ENCODE data around the gene PIP4K2A.

Gene PIP4K2A

DNA sequence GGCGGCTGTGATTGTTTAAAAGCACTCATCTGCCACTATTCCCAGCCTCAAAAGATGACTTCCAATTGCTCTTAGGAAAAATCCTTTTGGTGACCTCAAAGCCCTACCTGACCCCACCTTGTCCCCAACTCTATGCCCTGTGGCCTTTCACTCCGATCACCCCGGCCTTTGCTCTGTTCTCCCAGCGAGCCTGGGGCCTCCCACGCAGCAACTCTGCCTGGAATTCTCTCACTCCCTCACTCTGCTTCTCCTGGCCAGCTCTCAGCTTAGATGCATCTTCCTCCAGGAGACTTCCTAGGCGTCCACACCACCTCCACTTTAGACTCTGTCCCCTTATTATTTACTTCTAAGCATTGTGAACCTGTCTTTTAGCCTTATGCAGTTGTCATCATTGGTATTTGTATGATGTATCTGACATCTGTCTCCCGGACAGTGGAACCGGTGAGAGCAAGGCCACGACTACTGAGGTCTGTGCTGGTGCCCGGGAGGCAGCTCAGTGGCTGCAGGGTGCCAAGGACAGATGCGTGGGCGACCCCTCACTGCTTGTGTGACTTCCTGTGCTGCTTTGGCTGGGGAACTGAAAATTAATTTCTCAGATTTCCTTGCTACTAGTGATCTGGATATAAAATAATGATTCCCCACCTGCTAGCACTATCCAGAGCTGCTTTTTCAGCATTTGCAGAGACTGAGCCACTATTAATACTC, 63.0 kb downstream of the PIP4K2A start:
- H3K4me3 ChIP-seq (ENCODE audit: low read depth, low read length): no peak overlapping the region
- no peak overlapping the region for H3K9ac ChIP-seq (ENCODE audit: low read length)
- H3K36me3 ChIP-seq (ENCODE audit: control insufficient read depth, insufficient read depth, low read length): no peaks in the 10 kb centered on the region
- H3K27ac ChIP-seq (ENCODE audit: low read depth, low read length): no peak overlapping the region
- no peaks in the 10 kb centered on the region for H3K27me3 ChIP-seq (ENCODE audit: control insufficient read depth, insufficient read depth, low read length)
- no peaks in the 10 kb centered on the region for H3K9me3 ChIP-seq (ENCODE audit: control insufficient read depth, insufficient read depth, low read depth, low read length)
- peaks cover 50% of the 10 kb centered on the region for H3K4me1 ChIP-seq (ENCODE audit: control insufficient read depth, insufficient read depth, low read length)

DNA sequence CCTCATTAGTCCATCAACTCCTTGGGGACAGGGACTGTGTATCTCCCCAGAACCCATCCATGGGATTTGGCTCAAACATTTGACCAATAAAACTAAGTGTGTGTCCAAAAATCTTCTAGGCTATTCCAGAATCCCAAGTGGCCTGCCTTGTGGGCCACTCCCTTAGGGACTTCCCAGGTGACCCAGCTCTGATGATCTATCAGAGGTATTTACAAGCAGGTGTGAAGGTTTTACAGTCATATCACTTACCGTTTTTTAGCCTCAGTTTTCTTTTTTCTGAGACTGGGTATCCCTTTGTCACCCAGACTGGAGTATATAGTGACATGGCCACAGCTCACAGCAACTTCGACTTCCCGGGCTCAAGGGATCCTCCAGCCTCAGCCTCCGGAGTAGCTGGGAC, 64.4 kb downstream of the PIP4K2A start:
- H3K36me3 ChIP-seq (ENCODE audit: control insufficient read depth, insufficient read depth, low read length): no peaks in the 10 kb centered on the region
- H3K9ac ChIP-seq (ENCODE audit: low read length): no peak overlapping the region
- no peak overlapping the region for H3K4me3 ChIP-seq (ENCODE audit: low read depth, low read length)
- peaks cover 45% of the 10 kb centered on the region for H3K4me1 ChIP-seq (ENCODE audit: control insufficient read depth, insufficient read depth, low read length)
- no peaks in the 10 kb centered on the region for H3K9me3 ChIP-seq (ENCODE audit: control insufficient read depth, insufficient read depth, low read depth, low read length)
- H3K27me3 ChIP-seq (ENCODE audit: control insufficient read depth, insufficient read depth, low read length): no peaks in the 10 kb centered on the region
- no peak overlapping the region for H3K27ac ChIP-seq (ENCODE audit: low read depth, low read length)

DNA sequence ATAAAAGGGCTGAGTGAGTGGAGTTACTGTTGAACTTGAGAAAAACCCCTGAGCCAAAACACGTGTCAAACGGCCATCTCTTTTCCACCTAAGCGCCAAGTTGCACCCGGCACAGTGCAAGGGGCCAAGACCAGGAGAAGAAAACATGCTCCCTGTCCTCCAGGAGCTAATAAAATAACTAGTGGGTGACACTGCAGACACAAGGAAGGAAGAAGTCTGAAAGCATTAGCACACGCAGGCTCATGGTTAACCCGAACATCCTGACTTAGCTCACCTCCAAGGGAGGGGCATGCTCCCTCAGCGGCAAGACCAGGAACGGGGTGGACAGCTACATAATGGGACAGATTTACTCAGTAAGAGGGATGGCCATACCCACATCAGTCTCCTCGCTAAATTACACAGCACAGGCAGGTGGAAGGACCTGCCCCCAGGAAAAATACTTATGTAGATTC, 65.0 kb downstream of the PIP4K2A start:
- H3K4me1 ChIP-seq (ENCODE audit: control insufficient read depth, insufficient read depth, low read length): peaks cover 41% of the 10 kb centered on the region
- H3K27ac ChIP-seq (ENCODE audit: low read depth, low read length): no peak overlapping the region
- no peaks in the 10 kb centered on the region for H3K36me3 ChIP-seq (ENCODE audit: control insufficient read depth, insufficient read depth, low read length)
- no peak overlapping the region for H3K4me3 ChIP-seq (ENCODE audit: low read depth, low read length)
- H3K27me3 ChIP-seq (ENCODE audit: control insufficient read depth, insufficient read depth, low read length): no peaks in the 10 kb centered on the region
- H3K9ac ChIP-seq (ENCODE audit: low read length): no peak overlapping the region
- H3K9me3 ChIP-seq (ENCODE audit: control insufficient read depth, insufficient read depth, low read depth, low read length): no peaks in the 10 kb centered on the region

DNA sequence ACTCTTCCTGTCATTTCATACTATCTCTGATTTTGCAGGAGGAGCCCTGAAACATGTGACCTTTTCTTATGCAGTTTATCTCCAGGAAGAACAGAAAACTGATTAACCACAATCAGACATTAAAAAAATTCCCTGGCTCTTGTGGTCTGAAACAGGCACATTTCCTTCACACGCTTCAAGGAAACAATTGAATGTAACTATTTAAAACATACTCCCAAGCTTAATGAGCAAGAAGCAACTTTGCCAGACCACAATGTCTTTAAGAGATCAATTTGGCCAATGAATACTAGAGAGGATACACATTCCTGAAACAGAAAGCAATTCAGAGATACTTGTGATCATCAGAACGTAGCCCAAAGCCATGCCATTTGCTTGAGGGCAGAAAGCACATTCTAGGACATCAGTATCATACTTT, 65.8 kb downstream of the PIP4K2A start:
- Histone ChIP-seq H3K4me1 (ENCODE audit: control insufficient read depth, insufficient read depth, low read length) (peaks cover 46% of the 10 kb centered on the region), H3K27me3 (ENCODE audit: control insufficient read depth, insufficient read depth, low read length) (no peaks in the 10 kb centered on the region), H3K4me3 (ENCODE audit: low read depth, low read length) (no peak overlapping the region), H3K9ac (ENCODE audit: low read length) (no peak overlapping the region), H3K36me3 (ENCODE audit: control insufficient read depth, insufficient read depth, low read length) (no peaks in the 10 kb centered on the region), H3K9me3 (ENCODE audit: control insufficient read depth, insufficient read depth, low read depth, low read length) (no peaks in the 10 kb centered on the region), H3K27ac (ENCODE audit: low read depth, low read length) (no peak overlapping the region)

DNA sequence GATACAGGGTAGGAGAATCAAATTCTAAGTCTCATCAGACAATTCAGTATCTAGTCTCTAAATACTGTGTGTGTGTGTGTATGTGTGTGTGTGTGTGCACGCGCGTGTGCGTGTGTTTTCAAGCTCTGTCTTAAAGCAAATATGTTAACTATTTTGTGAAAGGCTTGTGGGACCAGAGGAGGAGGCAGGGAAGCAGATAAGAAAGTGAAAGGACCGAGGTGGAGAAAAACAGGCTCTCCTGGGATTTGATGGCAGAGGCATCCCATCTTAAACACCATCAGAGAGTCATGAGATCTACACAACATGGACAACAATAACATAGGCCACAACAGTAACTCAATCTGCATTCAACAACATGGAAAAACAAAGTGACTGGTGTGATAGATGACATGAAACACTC, 67.1 kb downstream of the PIP4K2A start:
- no peaks in the 10 kb centered on the region for H3K9me3 ChIP-seq (ENCODE audit: control insufficient read depth, insufficient read depth, low read depth, low read length)
- H3K4me1 ChIP-seq (ENCODE audit: control insufficient read depth, insufficient read depth, low read length): peaks cover 46% of the 10 kb centered on the region
- no peak overlapping the region for H3K4me3 ChIP-seq (ENCODE audit: low read depth, low read length)
- no peaks in the 10 kb centered on the region for H3K27me3 ChIP-seq (ENCODE audit: control insufficient read depth, insufficient read depth, low read length)
- no peaks in the 10 kb centered on the region for H3K36me3 ChIP-seq (ENCODE audit: control insufficient read depth, insufficient read depth, low read length)
- H3K27ac ChIP-seq (ENCODE audit: low read depth, low read length): no peak overlapping the region
- no peak overlapping the region for H3K9ac ChIP-seq (ENCODE audit: low read length)

DNA sequence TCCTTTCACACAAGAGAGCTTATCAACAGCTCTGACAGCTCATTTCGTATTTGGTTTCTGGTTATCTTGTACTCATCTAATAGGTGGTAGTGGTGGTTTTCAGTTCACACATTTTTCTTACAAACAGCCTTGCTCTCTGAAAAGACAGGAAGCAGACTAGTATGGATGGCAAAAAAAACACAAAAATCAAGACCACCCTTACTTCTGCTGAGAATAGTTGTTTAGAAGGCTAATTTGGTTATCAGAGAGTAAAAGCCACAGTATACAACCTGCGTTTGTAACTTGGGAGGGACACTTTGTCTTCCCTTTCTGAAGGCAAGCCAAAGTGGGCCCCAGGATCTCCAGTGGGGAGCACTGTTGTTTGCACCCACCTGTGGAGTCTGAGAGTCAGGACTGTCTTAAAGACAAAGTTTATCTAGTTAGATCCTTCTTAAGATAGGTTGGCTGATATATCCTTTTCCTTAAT, 68.0 kb downstream of the PIP4K2A start:
- H3K36me3 ChIP-seq (ENCODE audit: control insufficient read depth, insufficient read depth, low read length): no peaks in the 10 kb centered on the region
- H3K27ac ChIP-seq (ENCODE audit: low read depth, low read length): no peak overlapping the region
- H3K27me3 ChIP-seq (ENCODE audit: control insufficient read depth, insufficient read depth, low read length): no peaks in the 10 kb centered on the region
- H3K9ac ChIP-seq (ENCODE audit: low read length): no peak overlapping the region
- H3K4me1 ChIP-seq (ENCODE audit: control insufficient read depth, insufficient read depth, low read length): peaks cover 43% of the 10 kb centered on the region
- no peaks in the 10 kb centered on the region for H3K9me3 ChIP-seq (ENCODE audit: control insufficient read depth, insufficient read depth, low read depth, low read length)
- no peak overlapping the region for H3K4me3 ChIP-seq (ENCODE audit: low read depth, low read length)

DNA sequence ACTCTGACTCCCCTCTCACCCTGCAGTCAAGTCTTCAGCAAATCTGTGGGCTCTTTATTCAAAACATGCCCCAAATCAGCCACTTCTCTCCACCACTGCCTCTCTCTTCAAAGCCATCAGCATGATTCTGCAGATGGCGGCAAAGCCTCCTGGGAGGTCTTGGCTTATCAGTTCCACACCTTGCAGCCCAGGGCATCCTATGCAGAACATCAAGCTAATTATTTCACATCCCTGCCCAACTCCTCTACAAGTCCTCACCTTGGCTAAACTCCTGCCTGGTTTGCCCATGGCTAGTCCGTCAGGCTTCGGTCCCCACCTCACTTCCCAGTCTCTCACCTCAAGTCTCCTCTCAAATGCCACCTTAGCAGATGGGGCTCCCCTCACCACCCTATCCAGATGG, 70.2 kb downstream of the PIP4K2A start:
- peaks cover 34% of the 10 kb centered on the region for H3K4me1 ChIP-seq (ENCODE audit: control insufficient read depth, insufficient read depth, low read length)
- no peaks in the 10 kb centered on the region for H3K9me3 ChIP-seq (ENCODE audit: control insufficient read depth, insufficient read depth, low read depth, low read length)
- no peaks in the 10 kb centered on the region for H3K27me3 ChIP-seq (ENCODE audit: control insufficient read depth, insufficient read depth, low read length)
- no peak overlapping the region for H3K27ac ChIP-seq (ENCODE audit: low read depth, low read length)
- H3K36me3 ChIP-seq (ENCODE audit: control insufficient read depth, insufficient read depth, low read length): no peaks in the 10 kb centered on the region
- H3K9ac ChIP-seq (ENCODE audit: low read length): no peak overlapping the region
- H3K4me3 ChIP-seq (ENCODE audit: low read depth, low read length): no peak overlapping the region

DNA sequence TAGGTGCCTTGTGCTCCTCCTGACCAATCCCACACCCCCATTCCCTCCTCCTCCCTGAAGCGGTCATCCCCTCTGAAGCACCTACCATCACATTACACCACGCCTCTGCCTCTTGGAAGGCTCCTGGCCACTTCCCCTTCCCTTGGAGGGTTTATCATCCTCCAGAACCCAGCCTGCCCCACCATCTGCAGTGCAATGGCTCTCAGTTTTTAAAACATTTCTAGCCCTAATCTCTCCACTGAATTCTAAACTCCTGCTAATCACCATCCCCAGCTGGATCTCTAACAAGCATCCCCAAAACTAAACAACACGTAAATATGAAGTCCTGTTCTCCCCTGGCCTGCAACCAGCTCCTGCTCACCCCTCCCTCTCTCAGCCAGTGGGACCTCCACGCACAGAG, 70.6 kb downstream of the PIP4K2A start:
- H3K9me3 ChIP-seq (ENCODE audit: control insufficient read depth, insufficient read depth, low read depth, low read length): no peaks in the 10 kb centered on the region
- no peak overlapping the region for H3K27ac ChIP-seq (ENCODE audit: low read depth, low read length)
- peaks cover 32% of the 10 kb centered on the region for H3K4me1 ChIP-seq (ENCODE audit: control insufficient read depth, insufficient read depth, low read length)
- H3K27me3 ChIP-seq (ENCODE audit: control insufficient read depth, insufficient read depth, low read length): no peaks in the 10 kb centered on the region
- no peak overlapping the region for H3K4me3 ChIP-seq (ENCODE audit: low read depth, low read length)
- H3K9ac ChIP-seq (ENCODE audit: low read length): no peak overlapping the region
- H3K36me3 ChIP-seq (ENCODE audit: control insufficient read depth, insufficient read depth, low read length): no peaks in the 10 kb centered on the region

DNA sequence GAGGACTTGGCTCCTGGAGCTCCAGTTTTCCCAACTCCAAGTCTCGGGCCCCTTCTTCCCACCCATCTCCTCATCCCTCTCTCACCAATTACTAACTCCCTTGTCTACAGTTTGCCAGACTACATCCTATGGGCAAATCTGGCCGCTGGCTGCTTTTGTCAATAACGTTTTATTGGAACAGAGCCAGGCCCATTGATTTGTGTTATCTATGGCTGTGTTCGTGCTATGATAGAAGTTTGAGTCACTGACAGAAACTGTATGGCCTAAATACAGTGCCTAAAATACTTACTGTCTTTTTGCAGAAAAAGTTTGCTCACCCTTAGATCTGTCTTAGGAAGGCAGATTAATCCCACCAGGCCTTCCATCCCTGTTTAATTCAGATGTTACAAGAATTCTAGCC, 71.3 kb downstream of the PIP4K2A start:
- H3K9ac ChIP-seq (ENCODE audit: low read length): no peak overlapping the region
- no peak overlapping the region for H3K4me3 ChIP-seq (ENCODE audit: low read depth, low read length)
- H3K4me1 ChIP-seq (ENCODE audit: control insufficient read depth, insufficient read depth, low read length): peaks cover 26% of the 10 kb centered on the region
- no peaks in the 10 kb centered on the region for H3K36me3 ChIP-seq (ENCODE audit: control insufficient read depth, insufficient read depth, low read length)
- no peak overlapping the region for H3K27ac ChIP-seq (ENCODE audit: low read depth, low read length)
- H3K27me3 ChIP-seq (ENCODE audit: control insufficient read depth, insufficient read depth, low read length): no peaks in the 10 kb centered on the region
- no peaks in the 10 kb centered on the region for H3K9me3 ChIP-seq (ENCODE audit: control insufficient read depth, insufficient read depth, low read depth, low read length)

DNA sequence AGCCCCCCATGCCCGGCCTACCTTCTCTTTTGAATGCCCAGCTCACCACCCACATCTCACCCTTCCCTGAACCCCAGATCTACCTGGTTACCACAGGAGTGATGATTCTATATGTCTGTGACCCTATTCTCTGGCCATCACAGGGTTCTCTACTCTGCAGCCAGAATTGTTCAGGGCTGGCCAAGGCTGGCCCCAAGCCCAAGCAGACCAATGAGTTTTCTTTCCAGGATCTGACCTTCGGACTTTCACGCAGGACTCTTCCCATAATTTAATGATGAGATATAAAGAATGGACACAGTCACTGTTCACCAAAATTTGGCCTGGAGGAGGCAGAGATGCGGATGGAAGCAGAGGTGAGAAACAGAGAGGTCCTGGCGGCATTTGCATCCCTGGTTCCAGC, 72.6 kb downstream of the PIP4K2A start:
- Histone ChIP-seq H3K27ac (ENCODE audit: low read depth, low read length) (no peak overlapping the region), H3K4me1 (ENCODE audit: control insufficient read depth, insufficient read depth, low read length) (peaks cover 12% of the 10 kb centered on the region), H3K4me3 (ENCODE audit: low read depth, low read length) (no peak overlapping the region), H3K9me3 (ENCODE audit: control insufficient read depth, insufficient read depth, low read depth, low read length) (peaks cover 5% of the 10 kb centered on the region; the same call in 1 of the 2 replicates), H3K9ac (ENCODE audit: low read length) (no peak overlapping the region), H3K27me3 (ENCODE audit: control insufficient read depth, insufficient read depth, low read length) (no peaks in the 10 kb centered on the region), H3K36me3 (ENCODE audit: control insufficient read depth, insufficient read depth, low read length) (no peaks in the 10 kb centered on the region)

DNA sequence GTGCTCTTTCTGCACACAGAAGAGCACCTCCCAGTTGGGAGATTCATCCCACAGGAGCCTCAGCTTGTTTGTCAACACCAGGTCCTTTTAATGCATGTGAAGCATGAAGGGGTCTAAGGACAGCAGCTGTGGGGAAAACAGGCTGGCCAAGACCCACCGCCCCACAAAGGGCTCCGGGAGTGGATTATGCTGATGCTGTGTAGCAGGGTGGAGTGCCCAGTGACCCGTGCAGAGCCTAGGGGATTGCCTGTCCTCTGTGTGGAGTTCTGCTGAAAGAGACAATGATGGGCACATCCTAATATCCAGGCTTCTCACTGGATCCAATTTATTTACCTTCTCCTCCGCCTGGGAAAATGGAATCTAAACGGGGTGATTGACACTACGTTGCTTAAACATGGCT, 74.0 kb downstream of the PIP4K2A start:
- H3K36me3 ChIP-seq (ENCODE audit: control insufficient read depth, insufficient read depth, low read length): no peaks in the 10 kb centered on the region

More for the DNA sequence above, 74.0 kb downstream of the PIP4K2A start:
- Histone ChIP-seq H3K4me1 (ENCODE audit: control insufficient read depth, insufficient read depth, low read length) (0 out of 2 replicates have a peak, but pooled peaks cover 5% of the 10 kb centered on the region), H3K9me3 (ENCODE audit: control insufficient read depth, insufficient read depth, low read depth, low read length) (peaks cover 5% of the 10 kb centered on the region; the same call in 1 of the 2 replicates), H3K9ac (ENCODE audit: low read length) (no peak overlapping the region), H3K4me3 (ENCODE audit: low read depth, low read length) (no peak overlapping the region), H3K27ac (ENCODE audit: low read depth, low read length) (no peak overlapping the region), H3K27me3 (ENCODE audit: control insufficient read depth, insufficient read depth, low read length) (no peaks in the 10 kb centered on the region)

Data from HUES6 (cell line).